Measurements from ENCODE around the gene FGF1.

FGF1 gene

DNA sequence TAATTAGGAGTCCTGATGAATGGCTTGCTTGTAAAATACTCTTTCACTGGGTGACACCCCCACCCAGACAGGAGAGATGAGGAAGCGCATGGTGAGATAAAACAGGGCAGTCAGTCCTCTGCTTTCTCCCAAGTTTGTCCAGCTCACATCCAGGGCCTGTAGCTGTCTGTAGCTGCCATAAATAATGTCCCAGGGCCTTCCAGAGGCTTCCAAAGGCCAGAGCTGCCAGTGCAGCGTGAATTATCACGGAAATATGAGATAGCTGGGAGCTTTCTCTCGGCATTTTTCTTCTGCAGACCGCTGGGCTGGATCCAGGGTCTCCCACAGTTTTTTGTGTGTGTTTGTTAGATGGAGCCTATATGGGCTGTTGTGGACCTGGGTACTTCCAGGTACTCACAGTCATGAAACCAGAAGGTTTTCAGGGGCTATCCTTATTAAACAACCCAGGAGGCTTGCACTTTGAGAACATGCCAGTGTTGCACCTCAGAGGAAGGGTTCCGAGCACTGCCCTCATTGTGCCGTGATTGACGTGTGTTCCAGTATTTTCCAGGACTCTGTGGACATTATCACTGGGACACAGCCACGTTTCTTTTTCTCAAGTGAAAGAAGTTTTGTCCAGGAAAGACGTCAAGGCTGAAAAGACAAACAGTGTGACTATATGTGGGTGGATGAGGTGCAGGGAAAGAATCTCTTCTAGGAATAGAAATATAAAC lies 117.5 kb downstream of the FGF1 start:
- no peak for DNase-seq

DNA sequence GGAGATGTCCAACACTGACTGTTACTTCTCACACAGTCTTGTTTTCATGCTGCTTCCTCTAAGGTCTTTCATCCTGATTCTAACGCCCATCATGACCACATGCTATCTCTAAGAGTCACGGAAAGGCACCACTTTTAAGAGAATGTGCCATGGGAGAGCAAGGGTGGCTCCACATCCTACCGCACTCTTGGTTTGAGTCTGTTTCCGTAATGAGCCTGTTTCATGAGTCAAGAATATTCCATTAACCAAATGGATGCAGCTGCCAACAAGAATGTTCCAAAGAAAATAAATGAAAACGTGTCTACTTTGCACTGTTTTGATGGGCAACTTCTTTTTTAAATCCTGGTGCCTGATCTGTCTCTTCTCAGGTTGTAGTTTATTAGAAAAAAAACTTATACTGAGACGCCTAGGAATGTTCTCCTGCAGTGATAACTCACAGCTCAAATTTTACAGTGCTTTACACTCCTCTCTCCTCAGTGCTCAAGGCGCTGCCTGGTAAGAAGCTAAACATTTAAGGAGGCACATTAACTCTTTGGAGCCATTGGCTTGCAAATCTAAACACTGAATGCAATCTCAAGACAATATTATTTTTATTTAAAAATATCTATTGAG lies 124.3 kb downstream of the FGF1 start:
- DNase-seq, result no peak

DNA sequence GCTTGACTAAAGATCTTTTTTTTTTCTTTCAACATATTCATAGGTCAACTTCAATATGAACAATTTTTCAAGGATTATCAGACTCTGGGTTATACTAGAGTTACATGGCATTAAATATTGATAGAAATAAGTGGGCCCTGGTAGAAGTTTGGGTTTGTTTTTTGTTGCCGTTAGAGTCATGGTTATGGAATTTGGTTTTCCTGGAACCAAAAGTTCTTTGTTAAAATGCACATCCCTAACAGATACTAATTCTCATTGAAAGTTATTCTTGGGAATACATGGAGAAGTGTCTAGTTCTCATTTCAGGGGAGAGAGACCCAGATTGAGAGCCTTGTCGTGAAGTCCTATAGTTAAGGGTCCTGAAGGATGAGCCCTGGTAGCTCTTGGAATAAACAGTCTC lies 124.9 kb downstream of the FGF1 start:
- DNase-seq, result no peak

DNA sequence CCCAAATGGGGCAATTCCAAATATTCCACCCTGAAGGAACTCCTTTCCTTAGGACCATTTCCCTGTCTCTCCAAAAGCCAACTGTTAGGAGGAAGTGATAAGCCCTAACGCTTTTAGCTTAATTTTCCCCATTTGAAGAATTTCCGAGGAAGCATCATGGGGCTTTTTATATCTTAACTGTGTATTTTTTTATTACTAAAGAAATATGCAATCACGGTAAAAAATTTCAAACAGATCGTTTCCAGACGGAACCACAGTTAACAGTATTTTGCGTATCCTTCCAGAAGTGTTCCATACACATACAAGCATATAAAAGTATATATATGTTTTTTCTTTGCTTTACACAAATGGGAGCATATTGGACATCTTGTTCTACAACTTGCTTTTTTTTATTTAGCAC lies 133.8 kb downstream of the FGF1 start:
- DNase-seq, result no peak

DNA sequence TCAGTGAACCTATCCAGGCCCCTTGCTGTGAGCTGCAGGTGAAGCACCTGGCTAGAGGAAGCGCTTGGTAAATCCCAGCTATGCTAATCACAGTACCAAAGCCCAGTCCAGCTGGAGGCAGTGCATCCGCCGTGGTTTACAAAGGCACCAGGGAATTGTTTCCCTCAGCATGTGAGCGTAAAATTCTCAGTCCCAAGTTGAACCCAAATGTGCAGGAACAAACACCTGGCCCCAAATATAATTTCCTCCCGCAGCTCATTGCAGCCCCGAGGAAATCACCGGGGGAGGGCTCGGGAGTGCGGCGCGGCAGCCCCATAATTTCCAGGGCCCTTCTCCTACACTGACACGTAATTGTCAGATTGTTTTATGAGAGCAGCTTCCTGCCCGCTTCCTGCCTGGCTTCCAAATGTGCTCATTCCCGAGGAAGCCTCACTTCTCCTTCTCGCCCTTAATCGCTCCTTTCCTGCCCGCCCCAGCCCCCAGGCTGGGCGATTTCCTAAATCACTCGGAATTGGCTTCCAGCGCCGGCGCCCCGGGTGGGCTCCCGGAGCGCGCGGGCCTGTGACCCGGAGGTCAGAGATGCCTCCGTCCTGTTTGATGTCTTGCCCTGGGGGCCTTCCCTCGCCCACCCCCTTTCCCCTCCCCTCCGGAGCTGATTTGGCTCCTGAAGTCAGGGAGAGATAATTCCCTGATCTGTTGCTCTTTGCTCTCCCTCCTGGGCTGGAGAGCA lies 134.4 kb downstream of the FGF1 start:
- DNase-seq, result no peak

GRCh38 chr5:142550471-142550870 lies 135.4 kb downstream of the FGF1 start:
- DNase-seq, result no peak

DNA sequence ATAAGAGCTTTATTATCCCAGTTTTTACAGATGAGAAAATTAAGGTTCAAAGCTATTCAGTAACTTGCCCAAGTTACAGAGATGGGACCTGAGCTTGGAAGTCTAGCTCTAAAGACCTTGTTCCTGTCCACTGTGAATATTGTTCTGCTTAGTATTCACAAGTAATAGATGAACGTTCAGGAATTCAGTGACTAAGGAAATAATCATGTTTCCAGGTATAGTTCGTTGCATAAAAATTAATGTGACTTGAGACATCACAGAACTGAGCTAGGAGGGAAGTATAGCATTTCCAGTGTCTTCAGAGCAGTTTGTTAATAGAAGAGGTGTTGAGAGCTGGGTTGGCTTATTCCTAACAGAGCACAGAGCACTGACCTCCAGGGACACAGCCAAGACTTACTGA lies 136.1 kb downstream of the FGF1 start:
- DNase-seq, result no peak

DNA sequence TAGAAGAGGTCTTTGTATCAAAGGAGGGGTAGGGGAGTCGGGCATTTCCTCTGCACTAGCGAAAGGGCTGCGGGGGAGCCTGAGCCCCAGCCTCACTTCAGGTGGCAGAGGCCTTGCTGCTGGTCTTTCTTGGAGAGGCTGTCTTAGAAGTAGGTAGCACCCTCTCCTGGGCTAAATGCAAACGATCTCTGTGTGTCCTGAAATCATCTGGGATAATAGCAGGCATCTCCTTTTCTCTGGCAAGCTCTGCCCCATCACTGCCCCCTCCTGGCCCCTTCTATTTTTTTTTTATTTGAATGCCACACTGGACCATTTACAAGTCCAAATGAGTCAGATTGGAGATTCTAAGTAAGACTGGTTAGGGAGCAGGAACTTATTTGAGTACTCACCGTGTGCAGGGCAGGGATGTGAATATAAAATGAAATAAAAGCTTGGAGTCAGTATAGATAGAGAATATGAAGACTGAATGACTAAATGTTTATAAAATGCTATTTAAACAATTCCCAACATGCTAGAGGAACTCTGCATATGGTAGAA lies 137.1 kb downstream of the FGF1 start:
- peak; percentile 36 for DNase-seq

DNA sequence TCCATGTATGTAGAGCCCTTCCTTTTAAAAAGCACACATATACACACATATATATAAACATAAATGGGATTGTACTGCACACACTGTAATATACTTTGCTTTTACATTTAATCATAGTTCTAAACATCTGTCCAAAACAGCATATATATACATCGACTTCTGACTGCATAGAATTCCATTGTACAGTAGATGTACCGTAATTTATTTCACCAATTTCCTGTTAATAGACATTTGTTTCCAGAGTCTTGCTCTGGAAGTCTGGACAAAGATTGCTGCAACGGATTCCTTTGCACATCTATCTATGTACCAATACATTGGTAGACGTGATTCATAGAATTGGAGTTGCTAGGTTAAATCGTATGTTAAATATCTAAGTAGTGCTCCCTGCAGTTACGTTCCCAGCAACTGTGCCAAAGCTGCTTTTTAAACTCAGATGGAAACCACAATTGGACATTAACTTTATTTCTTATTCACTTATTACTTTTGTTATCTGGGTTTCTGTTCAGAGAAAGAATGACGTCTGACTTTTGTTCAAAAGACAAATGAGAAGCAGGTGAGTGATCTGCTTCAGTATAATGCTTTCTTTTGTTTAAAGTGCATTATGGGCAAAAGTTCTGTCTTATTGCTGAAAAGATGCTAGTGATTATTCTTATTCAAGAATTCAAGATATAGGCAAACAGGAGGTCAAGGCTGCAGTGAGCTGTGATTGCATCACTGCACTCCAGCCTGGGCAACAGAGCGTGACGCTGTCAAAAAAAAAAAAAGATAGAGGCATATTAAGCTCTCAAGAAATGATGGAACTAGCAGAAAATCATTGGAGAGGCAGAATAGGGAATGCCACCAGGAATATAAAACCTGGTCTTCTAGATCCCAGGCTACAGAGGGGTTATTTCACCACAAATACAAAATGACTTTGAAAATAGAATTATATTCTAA lies 138.2 kb downstream of the FGF1 start:
- DNase-seq, result no peak

DNA sequence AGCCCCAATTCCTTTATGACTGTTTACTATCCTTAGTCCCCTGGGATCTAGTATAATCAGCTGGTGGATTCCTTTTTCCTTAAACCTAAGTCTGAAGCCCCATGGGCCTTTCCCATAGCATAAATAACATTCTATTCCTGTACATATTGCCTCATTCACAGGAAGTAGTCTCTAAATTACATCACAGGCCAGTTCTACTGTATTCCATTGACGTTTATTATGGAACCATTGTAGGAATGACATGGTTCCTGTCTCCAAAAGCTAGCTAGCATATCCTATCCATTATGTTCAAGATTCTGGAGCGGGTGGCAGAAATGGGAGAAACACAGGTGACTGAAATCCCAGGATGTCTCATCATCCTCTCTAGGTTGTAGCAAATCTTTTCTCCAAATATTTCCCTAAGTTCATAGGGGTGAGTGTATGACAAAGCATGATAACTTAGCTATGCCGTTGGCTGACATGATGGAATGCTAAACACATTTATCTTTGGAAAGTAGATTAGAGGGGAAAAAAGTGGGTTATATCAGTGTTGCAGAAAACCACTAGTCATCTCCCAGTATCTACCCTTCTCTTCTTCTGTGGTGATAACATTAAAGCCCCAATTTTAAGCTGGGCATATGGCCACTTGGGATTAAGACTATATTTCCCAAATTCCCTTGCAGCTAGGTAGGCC lies 140.1 kb downstream of the FGF1 start:
- no peak for DNase-seq

DNA sequence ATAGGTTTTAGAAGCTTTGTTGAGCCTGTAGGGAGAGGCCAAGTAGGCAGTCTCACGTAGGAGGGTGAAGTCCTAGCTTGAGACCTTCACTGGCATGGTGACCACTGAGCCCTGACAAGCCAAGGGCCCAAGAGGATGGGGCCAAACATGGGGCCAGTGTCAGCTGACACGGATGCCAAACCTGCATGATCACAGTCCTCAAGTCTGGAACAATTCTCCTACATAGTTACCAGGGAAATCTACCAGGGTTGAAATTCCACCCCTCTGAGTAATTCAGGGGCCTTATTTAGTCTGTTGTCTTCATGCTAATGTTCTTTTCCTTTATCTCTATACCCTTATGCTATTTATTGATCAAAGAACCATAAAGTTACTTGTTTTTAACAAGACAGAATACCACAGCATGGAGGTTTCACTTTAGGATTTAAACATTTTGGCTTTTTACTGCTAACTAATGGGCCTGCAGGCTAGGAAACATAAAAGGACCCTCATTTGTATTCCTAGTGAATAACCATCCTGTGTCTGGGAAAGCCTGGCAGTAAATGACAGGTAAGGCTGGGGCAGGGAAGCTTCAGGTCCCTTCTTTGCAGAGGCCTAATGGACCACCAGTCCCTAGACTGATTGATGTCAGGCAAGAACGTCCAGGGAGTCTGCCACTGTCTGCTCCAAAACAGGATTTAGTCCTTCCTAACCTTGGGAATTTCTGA lies 140.8 kb downstream of the FGF1 start:
- no peak for DNase-seq

- DNase-seq, result no peak
Observed at GRCh38 chr5:142544071-142544753, 141.7 kb downstream of the FGF1 start.

GRCh38 chr5:142542906-142543305 lies 143.0 kb downstream of the FGF1 start:
- DNase-seq, result no peak

All from CD4-positive, alpha-beta T cell treated with Interleukin-21 for 1 hour (primary cell).